G401 (cell line): ENCODE results near the gene RGS19. TPM values are rescaled to one million over a fixed set of nuclear protein-coding genes. Genes with fewer than 3 reads are reported as not detected.

Experiments
- DNase-seq: peaks from one replicate; pipeline ENCODE4 v3.0.0-alpha.2; 2015; ENCODE audit warnings: low spot score
- in situ Hi-C: cut with HindIII; loops from 2 replicates; pipeline ENCODE4 v1.10.0; 2016; ENCODE audit warnings: low sequenced_read_pairs, mixed read lengths
- total RNA-seq: library from RNA; depleted of rRNA; stranded (reverse); fragments of >200 nt; shearing (Covaris generic); gene quantifications from 2 replicates; pipeline ENCODE4 v1.2.3, GENCODE V29; 2014

RGS19 gene
- total RNA-seq, 1 experiment from 2014 or later, result 32.9 TPM

GRCh38 chr20:64109831-64110391, 30.6 kb upstream of the RGS19 start:
- DNase-seq, result no peak
- in situ Hi-C loops, result no loop called here

- DNase-seq, result no peak
- in situ Hi-C loops, result no loop called here
Observed at GRCh38 chr20:64108731-64109681, 29.7 kb upstream of the RGS19 start.

- no peak for DNase-seq
- in situ Hi-C loops, result no loop called here
Observed at GRCh38 chr20:64107736-64108457, 28.6 kb upstream of the RGS19 start.

- in situ Hi-C loops, result no loop called here
- no peak for DNase-seq
Observed at GRCh38 chr20:64106981-64107735, 27.8 kb upstream of the RGS19 start, which contains the start of gene NPBWR2. Gene NPBWR2, minus strand, starts transcription at chr20:64107565. Its CDS starts 734 bp downstream, at chr20:64106831.

- in situ Hi-C loops, result no loop called here
- DNase-seq, result no peak
Observed at GRCh38 chr20:64106435-64106961, 27.2 kb upstream of the RGS19 start.

- DNase-seq, result no peak
- in situ Hi-C loops, result no loop called here
Observed at GRCh38 chr20:64105846-64106434, 26.6 kb upstream of the RGS19 start.

GRCh38 chr20:64104667-64105451, 25.5 kb upstream of the RGS19 start:
- in situ Hi-C loops, result no loop called here
- DNase-seq, result no peak

GRCh38 chr20:64103871-64104666, 24.8 kb upstream of the RGS19 start:
- in situ Hi-C loops, result no loop called here
- DNase-seq, result no peak

GRCh38 chr20:64102647-64103354, 23.5 kb upstream of the RGS19 start:
- in situ Hi-C loops, result no loop called here
- DNase-seq, result peak; percentile 82

GRCh38 chr20:64101731-64102621, 22.7 kb upstream of the RGS19 start:
- DNase-seq, result no peak
- in situ Hi-C loops, result no loop called here

GRCh38 chr20:64100946-64101688, 21.8 kb upstream of the RGS19 start:
- peak; percentile 55 for DNase-seq
- in situ Hi-C loops, result no loop called here

GRCh38 chr20:64100566-64100888, 21.2 kb upstream of the RGS19 start:
- DNase-seq, result no peak
- in situ Hi-C loops, result no loop called here

GRCh38 chr20:64099880-64100565, 20.7 kb upstream of the RGS19 start:
- peak; percentile 34 for DNase-seq
- in situ Hi-C loops, result no loop called here

GRCh38 chr20:64099086-64099786, 19.9 kb upstream of the RGS19 start:
- in situ Hi-C loops, result no loop called here
- no peak for DNase-seq
